Activated B cell treated with CpG ODN at 0.5 μM for 24 hours (primary cell): ENCODE results near the gene HOOK2. TPM values are rescaled to one million over a fixed set of nuclear protein-coding genes. Genes with fewer than 3 reads are reported as not detected.

ENCODE experiments used
- ATAC-seq: fragments of 200-7000 bp; cut with Tn5 transposase; one replicate; pipeline ENCODE4 v1.10.0; 2021; ENCODE audit warnings: low read depth, mild to moderate bottlenecking, moderate library complexity
- CTCF ChIA-PET: fragments of 350-600 bp; sonication (Branson Sonifier 250); formaldehyde crosslinking; loops from one replicate; lab custom pipeline; 2021; ENCODE audit warnings: antibody characterized with exemption; lab: Charles Lee
- POLR2A ChIA-PET: fragments of 350-600 bp; sonication (Branson Sonifier 250); formaldehyde crosslinking; loops from one replicate; lab custom pipeline; 2021; ENCODE audit warnings: antibody characterized with exemption; lab: Charles Lee
- DNase-seq: peaks from one replicate; pipeline ENCODE4 v3.0.0; 2022
- H3K27ac Mint-ChIP-seq: one replicate; pipeline ENCODE4 v1.8.0; 2020; ENCODE audit warnings: mixed read lengths
- H3K27me3 Mint-ChIP-seq: one replicate; pipeline ENCODE4 v1.8.0; 2021; ENCODE audit warnings: mixed read lengths
- H3K36me3 Mint-ChIP-seq: one replicate; pipeline ENCODE4 v1.8.0; 2021; ENCODE audit warnings: low read depth, mixed read lengths
- H3K4me1 Mint-ChIP-seq: one replicate; pipeline ENCODE4 v1.8.0; 2021; ENCODE audit warnings: mixed read lengths
- H3K4me3 Mint-ChIP-seq: one replicate; pipeline ENCODE4 v1.8.0; 2020; ENCODE audit warnings: mild to moderate bottlenecking, mixed read lengths
- H3K9me3 Mint-ChIP-seq: one replicate; pipeline ENCODE4 v1.8.0; 2020; ENCODE audit warnings: mixed read lengths
- intact Hi-C: fragments of 100-400 bp; cut with micrococcal nuclease; formaldehyde crosslinking; loops from one replicate; pipeline ENCODE4 v1.15.1; 2024
- total RNA-seq: library from RNA; stranded (reverse); gene quantifications from 2 replicates; pipeline ENCODE4 v1.2.3, GENCODE V29; 2022
- TF ChIP-seq, protein P1 (sequence below): fragments of 200-600 bp; IDR thresholded peaks from one replicate; pipeline ENCODE4 v1.8.0; 2022; ENCODE audit warnings: antibody characterized with exemption, mild to moderate bottlenecking

Gene HOOK2
- total RNA-seq, 1 donor from 2014 or later: 21.2 TPM

DNA sequence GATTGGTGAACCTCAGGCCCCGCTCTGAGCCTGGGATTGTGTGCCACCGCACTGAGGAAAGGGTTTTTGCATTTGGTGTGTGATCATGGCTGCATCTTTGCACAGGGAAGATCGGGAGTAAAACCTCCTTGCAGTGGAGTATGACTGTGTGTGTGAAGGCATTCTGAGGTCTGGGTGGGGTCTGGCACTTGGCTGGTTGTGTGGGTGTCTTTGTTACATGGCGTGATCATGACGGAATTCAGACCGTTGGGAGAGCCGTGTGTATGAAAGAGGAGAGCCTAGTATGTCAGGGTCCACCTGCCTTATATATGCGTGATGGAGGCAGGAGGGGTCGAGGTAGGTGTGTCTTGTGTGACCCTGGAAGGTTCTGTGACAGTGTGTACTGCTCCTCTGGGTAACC is 24.5 kb downstream of the HOOK2 start:
- TF ChIP-seq, protein P1, sequence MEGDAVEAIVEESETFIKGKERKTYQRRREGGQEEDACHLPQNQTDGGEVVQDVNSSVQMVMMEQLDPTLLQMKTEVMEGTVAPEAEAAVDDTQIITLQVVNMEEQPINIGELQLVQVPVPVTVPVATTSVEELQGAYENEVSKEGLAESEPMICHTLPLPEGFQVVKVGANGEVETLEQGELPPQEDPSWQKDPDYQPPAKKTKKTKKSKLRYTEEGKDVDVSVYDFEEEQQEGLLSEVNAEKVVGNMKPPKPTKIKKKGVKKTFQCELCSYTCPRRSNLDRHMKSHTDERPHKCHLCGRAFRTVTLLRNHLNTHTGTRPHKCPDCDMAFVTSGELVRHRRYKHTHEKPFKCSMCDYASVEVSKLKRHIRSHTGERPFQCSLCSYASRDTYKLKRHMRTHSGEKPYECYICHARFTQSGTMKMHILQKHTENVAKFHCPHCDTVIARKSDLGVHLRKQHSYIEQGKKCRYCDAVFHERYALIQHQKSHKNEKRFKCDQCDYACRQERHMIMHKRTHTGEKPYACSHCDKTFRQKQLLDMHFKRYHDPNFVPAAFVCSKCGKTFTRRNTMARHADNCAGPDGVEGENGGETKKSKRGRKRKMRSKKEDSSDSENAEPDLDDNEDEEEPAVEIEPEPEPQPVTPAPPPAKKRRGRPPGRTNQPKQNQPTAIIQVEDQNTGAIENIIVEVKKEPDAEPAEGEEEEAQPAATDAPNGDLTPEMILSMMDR: no peak
- H3K36me3 Mint-ChIP-seq: peaks cover 24% of the 10 kb centered on the region
- H3K9me3 Mint-ChIP-seq: no peaks in the 10 kb centered on the region
- H3K27me3 Mint-ChIP-seq: peaks cover 21% of the 10 kb centered on the region
- DNase-seq (no peak), ATAC-seq (no peak)
- ChIA-PET POLR2A (no interaction called here), CTCF (interaction anchor here (2.1 kb wide), 1 partner anchor 12 kb away, joined by 4 read pairs; no protein-coding TSS in a partner anchor)
- H3K4me3 Mint-ChIP-seq: no peak overlapping the region
- intact Hi-C loops: no loop called here
- H3K27ac Mint-ChIP-seq: no peak overlapping the region
- H3K4me1 Mint-ChIP-seq: peaks cover 5% of the 10 kb centered on the region

DNA sequence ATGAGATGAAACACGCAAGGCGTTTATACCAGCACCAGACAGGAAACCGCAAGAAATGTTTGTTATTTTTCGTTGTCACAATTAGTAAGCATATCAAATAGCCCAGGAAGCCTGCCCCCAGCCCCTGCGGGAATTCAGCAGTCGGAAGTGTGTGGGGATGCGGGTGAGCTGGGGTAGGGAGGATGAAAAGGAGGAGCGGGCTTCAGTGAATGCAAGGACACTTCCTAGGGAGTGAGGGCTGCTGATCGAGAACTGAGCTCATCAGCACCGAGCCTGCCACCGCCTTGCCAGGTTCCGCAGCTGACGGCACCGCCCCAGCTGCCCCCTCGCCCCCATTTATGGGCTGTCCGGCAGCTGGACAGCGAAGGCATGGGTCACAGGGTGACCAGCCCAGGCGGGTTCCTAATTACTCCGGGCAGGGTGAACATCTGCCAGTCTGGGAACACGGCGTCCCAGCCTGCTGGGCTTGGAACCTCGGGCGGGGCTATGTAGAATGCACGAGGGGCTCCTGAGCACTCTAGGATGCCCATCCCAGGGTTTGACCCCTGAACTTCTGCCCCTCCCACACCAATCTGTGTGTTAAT is 25.3 kb downstream of the HOOK2 start:
- ChIA-PET CTCF (interaction anchor here (1.1 to 2.1 kb wide), 2 partner anchors 11 to 13 kb away, joined by 4 to 5 read pairs; no protein-coding TSS in a partner anchor), POLR2A (interaction anchor here (0.8 kb wide), 1 partner anchor 61 kb away, joined by 3 read pairs; no protein-coding TSS in a partner anchor)
- TF ChIP-seq, protein P1: no peak
- ATAC-seq (no peak), DNase-seq (no peak)
- no peak overlapping the region for H3K4me3 Mint-ChIP-seq
- H3K27ac Mint-ChIP-seq: no peak overlapping the region
- H3K9me3 Mint-ChIP-seq: no peaks in the 10 kb centered on the region
- H3K27me3 Mint-ChIP-seq: peaks cover 18% of the 10 kb centered on the region
- H3K4me1 Mint-ChIP-seq: peaks cover 5% of the 10 kb centered on the region
- H3K36me3 Mint-ChIP-seq: peaks cover 32% of the 10 kb centered on the region
- intact Hi-C loops: no loop called here

DNA sequence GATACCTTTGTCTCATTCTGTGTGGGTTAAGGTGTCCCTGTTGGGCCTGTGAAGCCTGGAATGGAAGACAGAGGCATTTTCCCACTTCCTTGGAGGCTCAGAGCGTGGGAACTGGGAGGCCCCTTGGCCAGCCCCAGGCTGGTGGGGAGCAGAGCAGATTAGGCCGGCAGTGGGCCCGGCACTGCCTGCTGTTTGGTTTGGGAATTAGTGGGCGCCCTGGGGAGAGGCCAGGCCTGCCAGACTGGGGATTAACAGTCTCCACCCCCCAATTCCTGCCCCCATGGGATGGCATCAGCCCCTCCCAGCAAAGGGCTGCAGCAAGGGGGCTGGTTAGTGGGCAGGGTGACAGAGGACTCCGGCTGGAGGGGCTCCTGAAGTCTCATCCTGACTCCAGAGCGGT is 26.9 kb downstream of the HOOK2 start:
- ChIA-PET POLR2A (interaction anchor here (0.6 kb wide), 1 partner anchor 119 kb away, joined by 5 read pairs; no protein-coding TSS in a partner anchor), CTCF (no interaction called here)
- DNase-seq (no peak), ATAC-seq (no peak)
- peaks cover 12% of the 10 kb centered on the region for H3K27me3 Mint-ChIP-seq
- peaks cover 40% of the 10 kb centered on the region for H3K36me3 Mint-ChIP-seq
- H3K4me3 Mint-ChIP-seq: no peak overlapping the region
- no peak overlapping the region for H3K27ac Mint-ChIP-seq
- intact Hi-C loops: no loop called here
- TF ChIP-seq, protein P1: no peak
- H3K9me3 Mint-ChIP-seq: no peaks in the 10 kb centered on the region
- peaks cover 5% of the 10 kb centered on the region for H3K4me1 Mint-ChIP-seq

DNA sequence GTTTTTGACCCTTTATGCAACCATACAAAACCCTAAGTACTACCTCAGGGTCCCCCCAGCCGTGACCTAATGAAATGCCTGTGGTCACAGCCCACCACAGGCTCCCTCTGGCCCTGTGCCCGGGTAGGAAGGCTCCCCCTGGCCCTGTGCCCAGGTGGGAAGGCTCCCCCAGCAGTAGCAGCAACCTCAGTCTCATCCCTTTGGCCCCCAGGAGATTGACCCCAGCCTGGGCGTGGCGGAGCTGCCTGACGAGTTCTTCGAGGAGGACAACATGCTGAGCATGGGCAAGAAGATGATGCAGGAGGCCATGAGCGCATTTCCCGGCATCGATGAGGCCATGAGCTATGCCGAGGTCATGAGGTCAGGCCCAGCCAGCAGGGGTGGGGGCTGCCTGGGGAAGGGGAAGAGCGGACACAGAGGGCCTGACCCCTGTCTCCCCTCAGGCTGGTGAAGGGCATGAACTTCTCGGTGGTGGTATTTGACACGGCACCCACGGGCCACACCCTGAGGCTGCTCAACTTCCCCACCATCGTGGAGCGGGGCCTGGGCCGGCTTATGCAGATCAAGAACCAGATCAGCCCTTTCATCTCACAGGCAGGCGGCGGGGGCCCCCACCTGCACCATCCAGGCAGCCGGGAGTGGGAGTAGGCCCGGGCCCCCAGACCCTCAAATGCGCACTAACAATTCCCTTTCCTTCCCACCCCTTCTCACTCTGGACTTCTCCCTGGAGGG is 30.0 kb downstream of the HOOK2 start:
- H3K4me3 Mint-ChIP-seq: no peak overlapping the region
- no peak for ATAC-seq

More for the DNA sequence above, 30.0 kb downstream of the HOOK2 start:
- intact Hi-C loops: no loop called here
- DNase-seq: no peak
- CTCF ChIA-PET: no interaction called here
- TF ChIP-seq, protein P1: no peak
- Mint-ChIP-seq H3K27me3 (no peaks in the 10 kb centered on the region), H3K36me3 (peaks cover 57% of the 10 kb centered on the region), H3K27ac (no peak overlapping the region), H3K9me3 (no peaks in the 10 kb centered on the region), H3K4me1 (peaks cover 5% of the 10 kb centered on the region)
- POLR2A ChIA-PET: no interaction called here
